GM18870 (cell line): Measurements from ENCODE around the gene GGPS1.
A peak's percentile ranks its signal among the peaks of the same experiment; 100 is the strongest.
"Not testable (repeated sequence)": the region's sequence is repeated elsewhere in the genome, so short reads cannot be mapped to it uniquely, and the experiment has no call there.

ENCODE experiments used
- ATAC-seq: cut with Tn5 transposase; IDR thresholded peaks from one replicate; pipeline ENCODE4 v1.9.1; 2021; ENCODE audit warnings: moderate library complexity; ENCODE audit not compliant: unreplicated experiment

The GGPS1 gene

DNA sequence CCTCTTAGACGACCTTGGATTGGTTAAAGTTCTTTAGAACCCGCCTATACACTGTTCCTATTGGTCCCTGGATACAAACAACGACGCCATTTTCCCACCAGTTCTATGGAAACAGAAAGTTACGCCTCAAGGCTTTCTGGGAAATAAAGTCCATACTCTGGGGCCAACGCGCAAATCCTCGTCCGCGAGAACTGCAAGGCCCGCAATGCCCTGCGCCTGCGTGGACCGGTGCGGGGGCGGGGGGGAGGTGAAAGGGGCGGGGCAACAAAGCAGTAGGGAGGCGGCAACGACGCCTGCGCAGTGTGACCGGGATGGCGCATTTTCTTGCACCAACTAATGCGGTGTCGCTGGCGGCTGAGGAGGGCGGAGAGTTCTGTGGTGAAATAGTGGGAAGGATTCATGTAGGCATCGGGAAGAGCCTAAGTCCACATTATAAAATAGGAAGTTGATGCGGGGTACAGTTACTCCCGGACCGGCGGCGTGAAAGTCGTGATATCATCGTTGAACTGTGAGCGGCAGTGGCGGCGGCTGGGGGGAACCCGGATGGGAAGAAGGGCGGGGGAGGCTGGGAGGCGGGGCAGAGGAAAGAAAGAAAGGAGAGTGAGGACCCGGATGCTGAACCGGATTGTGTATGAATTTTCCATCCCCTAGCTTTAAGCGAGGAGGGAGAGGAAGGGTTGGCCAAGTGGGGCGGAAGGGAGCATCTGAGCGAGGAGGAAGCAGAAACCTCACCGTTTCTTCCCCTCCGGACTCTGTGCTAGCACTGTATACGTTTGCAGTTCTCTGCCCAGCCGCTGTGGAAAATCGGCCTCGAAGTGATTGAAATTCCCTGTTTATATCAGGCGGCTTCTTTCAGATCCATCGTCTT is at the start of gene GGPS1:
GGPS1 (plus strand) TSS at position 300 of the 868 bp plus-strand sequence. CDS start 6,695 bp downstream, outside the sequence.
- ATAC-seq: peak; percentile 73

GRCh38 chr1:235278915-235279292 is 49.5 kb upstream of the GGPS1 start:
- no peak for ATAC-seq

GRCh38 chr1:235279694-235280093 is 48.7 kb upstream of the GGPS1 start:
- ATAC-seq: no peak

DNA sequence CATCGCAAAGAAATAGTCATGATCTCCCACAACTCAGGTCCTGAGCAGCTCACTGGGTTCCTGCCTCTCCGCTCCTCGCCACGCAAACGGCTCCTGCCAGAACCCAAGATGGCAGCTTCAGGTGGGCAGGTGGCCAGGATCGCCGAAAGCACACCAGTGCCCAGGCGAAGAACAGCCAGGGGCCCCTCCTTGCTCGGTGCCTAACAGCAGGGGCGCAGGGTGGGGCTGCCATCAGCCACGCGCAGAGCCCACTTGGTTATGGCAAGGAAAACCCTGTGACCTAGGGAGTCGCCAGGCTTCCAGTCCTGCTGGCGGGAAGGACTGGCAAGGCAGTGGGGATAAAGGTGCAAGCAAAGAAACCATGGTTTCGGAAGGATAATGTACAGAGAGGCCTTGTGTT is 47.9 kb upstream of the GGPS1 start:
- no peak for ATAC-seq

DNA sequence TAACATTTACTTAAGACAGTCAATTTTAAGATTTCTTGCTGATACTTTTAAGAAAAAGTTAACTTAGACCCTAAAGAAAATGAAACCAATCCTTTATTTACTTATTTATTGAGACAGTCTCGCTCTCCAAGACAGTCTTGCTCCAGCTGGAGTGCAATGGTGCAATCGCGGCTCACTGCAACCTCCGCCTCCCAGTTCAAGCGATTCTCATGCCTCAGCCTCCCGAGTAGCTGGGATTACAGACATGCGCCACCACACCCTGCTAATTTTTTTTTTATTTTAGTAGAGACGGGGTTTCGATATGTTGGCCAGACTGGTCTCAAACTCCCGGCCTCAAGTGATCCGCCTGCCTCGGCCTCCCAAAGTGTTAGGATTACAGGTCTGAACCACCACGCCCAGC is 44.7 kb upstream of the GGPS1 start:
- ATAC-seq: not testable (repeated sequence)

DNA sequence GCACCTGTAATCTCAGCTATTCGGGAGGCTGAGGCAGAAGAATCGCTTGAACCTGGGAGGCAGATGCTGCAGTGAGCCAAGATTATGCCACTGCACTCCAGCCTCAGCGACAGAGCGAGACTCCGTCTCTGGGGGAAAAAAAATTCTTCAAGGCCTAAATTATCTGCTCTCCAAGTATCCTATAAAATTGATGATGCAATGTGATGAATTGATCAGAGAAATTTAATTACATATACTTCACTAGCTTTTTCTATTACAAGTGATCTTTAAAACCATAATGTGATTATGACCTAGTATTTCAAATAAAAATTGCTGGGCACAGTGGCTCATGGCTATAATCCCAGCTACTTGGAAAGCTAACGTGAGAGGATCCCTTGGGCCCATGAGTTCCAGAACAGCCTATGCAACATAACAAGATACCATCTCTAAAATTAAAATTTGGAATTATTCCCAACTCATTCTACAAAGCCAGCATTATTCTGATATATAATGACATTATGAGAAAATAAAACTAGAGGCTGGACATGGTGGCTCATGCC is 44.1 kb upstream of the GGPS1 start:
- ATAC-seq: no peak

GRCh38 chr1:235286667-235287066 is 41.7 kb upstream of the GGPS1 start:
- ATAC-seq: no peak

DNA sequence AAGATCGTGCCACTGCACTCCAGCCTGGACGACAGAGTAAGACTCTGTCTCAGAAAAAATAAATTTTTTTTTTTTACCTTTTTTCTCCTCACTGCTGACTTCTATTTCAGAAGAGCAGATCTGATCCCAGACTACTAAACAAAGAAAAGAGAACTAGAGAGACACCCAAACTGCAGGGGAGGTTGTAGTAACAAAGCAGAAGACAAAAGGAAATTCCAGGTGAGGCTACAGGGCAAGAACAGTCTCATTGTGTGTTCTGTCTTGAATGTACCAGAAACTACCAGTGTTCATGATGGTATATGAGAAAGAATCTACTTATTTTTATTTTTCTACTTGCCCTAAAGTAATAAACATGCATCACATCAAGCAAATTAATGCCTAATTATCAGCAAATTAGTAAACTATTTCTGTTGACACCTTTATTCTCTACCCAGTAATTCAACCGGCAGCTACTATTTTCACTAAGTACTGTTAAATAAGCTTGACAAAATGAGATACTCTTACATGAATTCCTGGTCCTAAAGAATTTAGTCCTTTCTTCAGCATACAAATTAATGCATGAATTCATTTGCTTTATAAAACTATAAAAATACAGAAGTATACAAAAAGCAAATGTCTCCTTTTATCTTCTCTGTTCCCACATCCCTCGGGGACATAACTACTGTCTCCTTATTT is 41.0 kb upstream of the GGPS1 start:
- ATAC-seq: no peak

DNA sequence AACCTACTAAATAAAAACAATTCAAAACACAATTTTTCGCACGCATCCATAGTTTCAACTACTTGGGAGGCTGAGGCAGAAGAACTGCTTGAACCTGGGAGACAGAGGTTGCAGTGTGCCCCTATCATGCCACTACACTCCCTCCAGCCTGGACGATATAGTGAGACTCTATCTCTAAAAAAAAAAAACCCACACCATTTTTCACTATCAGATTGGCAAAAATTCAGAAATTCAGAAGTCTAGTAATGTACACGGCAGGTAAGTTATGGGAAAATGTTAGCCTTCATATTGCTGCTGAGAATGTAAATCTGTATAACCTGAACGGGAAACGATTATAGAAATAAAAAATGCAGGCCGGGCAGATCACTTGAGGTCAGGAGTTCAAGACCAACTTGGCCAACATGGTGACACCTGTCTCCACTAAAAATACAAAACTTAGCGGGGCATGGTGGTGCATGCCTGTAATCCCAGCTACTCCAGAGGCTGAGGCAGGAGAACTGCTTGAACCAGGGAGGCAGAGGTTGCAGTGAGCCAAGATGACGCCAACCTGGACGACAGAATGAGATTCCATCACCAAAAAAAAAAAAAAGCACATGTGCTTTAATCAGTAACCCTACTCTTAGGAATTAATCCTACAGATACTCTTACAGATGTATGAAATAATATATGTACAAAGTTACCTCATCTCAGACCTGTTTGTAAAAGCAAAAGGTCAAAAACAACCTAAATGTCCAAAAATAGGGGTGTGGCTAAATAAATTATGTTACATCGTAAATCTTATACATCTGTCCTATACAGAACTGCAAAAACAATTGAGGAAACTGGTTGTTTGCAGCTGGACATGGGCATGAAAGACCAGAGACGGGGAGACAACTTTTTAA is 38.3 kb upstream of the GGPS1 start:
- ATAC-seq: no peak

DNA sequence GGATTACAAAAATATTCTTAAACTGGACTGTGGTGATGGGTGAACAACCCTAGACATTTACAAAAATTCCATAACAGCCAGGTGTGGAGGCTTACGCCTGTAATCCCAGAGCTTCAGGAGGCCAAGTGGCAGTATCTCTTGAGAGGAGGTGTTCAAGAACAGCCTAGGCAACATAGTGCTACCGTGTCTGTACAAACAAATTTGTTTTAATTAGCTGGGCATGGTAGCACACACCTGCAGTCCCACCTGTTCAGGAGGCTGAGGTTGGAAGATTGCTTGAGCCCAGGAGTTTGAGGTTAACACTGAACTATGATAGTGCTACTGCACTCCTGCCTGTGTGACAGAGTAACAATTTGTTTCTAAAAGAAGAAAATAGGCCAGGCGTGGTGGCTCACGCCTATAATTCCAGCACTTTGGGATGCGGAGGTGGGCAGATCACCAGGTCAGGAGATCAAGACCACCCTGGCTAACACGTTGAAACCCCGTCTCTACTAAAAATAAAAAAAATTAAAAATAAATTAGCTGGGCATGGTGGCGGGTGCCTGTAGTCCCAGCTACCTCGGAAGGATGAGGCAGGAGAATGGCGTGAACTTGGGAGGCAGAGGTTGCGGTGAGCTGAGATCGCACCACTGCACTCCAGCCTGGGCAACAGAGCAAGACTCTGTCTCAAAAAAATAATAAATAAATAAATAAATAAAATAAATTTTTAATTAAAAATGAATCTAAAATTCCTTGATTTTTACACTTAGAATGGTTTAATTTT is 37.4 kb upstream of the GGPS1 start:
- no peak for ATAC-seq

DNA sequence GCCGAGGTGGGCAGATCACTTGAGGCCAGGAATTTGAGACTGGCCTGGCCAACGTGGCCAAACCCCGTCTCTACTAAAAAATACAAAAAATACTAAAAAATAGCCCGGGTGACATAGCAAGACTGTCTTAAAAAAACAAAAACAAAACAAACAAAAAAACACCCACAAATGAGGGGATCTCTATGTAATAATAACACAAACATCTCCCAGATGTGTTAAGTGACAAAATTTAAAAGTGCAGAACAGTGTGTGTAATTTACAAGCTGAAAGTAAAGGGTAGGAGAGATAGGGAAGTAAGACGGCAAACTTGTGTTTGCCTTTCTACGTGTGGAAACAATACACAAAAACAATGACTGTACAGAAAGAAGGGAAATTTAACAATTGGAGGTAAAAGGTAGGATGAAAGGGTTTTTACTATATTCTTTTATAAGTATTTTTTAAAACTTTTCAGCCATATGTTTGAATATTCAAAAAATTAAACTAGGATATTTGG is 36.7 kb upstream of the GGPS1 start:
- no peak for ATAC-seq

- no peak for ATAC-seq
Measured at GRCh38 chr1:235292790-235293189, 35.6 kb upstream of the GGPS1 start.

- ATAC-seq: no peak
Measured at GRCh38 chr1:235293322-235293942, 34.9 kb upstream of the GGPS1 start.

DNA sequence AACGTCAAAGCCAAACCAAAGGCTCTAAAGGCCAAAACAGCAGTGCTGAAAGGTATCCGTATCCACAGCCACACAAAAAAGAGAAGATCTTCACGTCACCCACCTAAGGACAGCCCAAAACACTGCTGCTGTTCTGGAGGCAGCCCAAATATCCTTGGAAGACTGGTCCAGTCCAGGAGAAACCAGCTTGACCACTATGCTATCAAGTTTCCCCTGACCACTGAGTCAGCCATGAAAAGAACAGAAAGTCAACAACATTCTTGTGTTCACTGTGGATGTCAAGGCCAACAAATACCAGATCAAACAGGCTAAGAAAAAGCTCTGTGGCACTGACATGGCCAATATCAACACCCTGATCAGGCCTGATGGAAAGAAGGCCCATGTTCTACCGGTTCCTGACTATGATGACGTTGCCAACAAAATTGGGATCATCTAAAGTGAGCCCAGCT is 32.4 kb upstream of the GGPS1 start:
- no peak for ATAC-seq

- no peak for ATAC-seq
Measured at GRCh38 chr1:235296729-235297128, 31.6 kb upstream of the GGPS1 start.

DNA sequence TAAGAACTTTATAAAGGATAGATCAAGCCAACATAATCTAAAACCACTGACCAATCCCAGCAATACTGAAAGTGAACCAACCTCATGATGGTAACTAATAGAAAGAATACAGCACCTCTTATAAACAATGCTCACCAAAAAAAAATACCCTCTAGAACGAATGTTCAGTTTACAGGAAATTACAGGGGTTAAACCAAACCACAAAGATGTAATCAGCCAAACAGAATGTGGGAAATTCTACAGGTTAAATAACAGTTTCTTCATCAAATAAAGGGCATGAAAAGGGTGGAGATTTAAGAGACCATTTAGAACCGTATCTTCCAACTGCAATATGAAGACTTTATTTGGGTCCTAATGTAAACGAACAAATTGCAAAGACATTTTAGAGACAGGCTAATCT is 30.8 kb upstream of the GGPS1 start:
- ATAC-seq: no peak

DNA sequence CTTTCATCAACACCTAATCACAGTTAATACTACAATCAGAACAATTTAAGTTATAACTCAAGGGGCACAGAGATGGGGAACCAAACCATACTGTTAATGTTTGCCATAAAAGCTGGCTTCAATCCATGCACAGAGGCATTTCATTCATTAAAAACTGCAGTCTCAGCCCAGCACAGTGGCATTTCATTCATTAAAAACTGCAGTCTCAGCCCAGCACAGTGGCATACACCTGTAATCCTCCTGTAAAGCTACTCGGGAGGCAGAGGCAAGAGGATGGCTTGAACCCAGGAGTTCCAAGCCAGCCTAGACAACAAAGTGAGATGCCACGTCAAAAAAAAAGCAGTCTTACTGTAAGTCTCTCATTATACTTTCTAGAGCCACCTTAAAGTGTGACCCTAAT is 29.6 kb upstream of the GGPS1 start:
- ATAC-seq: no peak

- ATAC-seq: no peak
Measured at GRCh38 chr1:235299169-235299858, 29.1 kb upstream of the GGPS1 start.

- ATAC-seq: no peak
Measured at GRCh38 chr1:235302143-235302542, 26.2 kb upstream of the GGPS1 start.
